DOHH2 (cell line): ENCODE data around the gene SERINC2.
"Not testable (repeated sequence)": the region's sequence is repeated elsewhere in the genome, so short reads cannot be mapped to it uniquely, and the experiment has no call there.

Experiments used
- CTCF ChIP-seq: fragments of 200-600 bp; sonication (generic); IDR thresholded peaks from one replicate; pipeline ENCODE4 v1.5.1; 2014; ENCODE audit warnings: antibody characterized with exemption, mild to moderate bottlenecking, low read depth, low read length; ENCODE audit not compliant: poor library complexity, severe bottlenecking
- EZH2phosphoT487 ChIP-seq: fragments of 200-600 bp; sonication (generic); IDR thresholded peaks from 2 replicates; pipeline ENCODE4 v1.6.1; 2017; ENCODE audit warnings: borderline replicate concordance, mild to moderate bottlenecking, antibody characterized with exemption, low read length, moderate library complexity, mixed read lengths

GRCh38 chr1:31472673-31473072 lies 59.7 kb downstream of the SERINC2 start:
- TF ChIP-seq CTCF, EZH2phosphoT487: not testable (repeated sequence)
